Endothelial cell (in vitro differentiated cells): ENCODE results near the gene NLGN4Y. TPM values are rescaled to one million over a fixed set of nuclear protein-coding genes. Genes with fewer than 3 reads are reported as not detected.

Source experiments
- DNase-seq: peaks from one replicate; pipeline ENCODE4 v3.0.0; 2021; ENCODE audit warnings: low spot score
- H3K27ac Mint-ChIP-seq: one replicate; pipeline ENCODE4 v1.8.0; 2021; ENCODE audit warnings: mixed read lengths, inconsistent platforms; ENCODE audit not compliant: unreplicated experiment
- H3K27me3 Mint-ChIP-seq: one replicate; pipeline ENCODE4 v1.8.0; 2021; ENCODE audit warnings: mild to moderate bottlenecking, moderate library complexity, mixed read lengths, inconsistent platforms; ENCODE audit not compliant: unreplicated experiment
- H3K36me3 Mint-ChIP-seq: one replicate; pipeline ENCODE4 v1.8.0; 2021; ENCODE audit warnings: mild to moderate bottlenecking, low read depth, mixed read lengths, inconsistent platforms; ENCODE audit not compliant: unreplicated experiment
- H3K4me1 Mint-ChIP-seq: one replicate; pipeline ENCODE4 v1.8.0; 2021; ENCODE audit warnings: mild to moderate bottlenecking, mixed read lengths, inconsistent platforms; ENCODE audit not compliant: unreplicated experiment
- H3K4me3 Mint-ChIP-seq: one replicate; pipeline ENCODE4 v1.8.0; 2021; ENCODE audit warnings: mild to moderate bottlenecking, mixed read lengths, inconsistent platforms; ENCODE audit not compliant: unreplicated experiment
- H3K9me3 Mint-ChIP-seq: one replicate; pipeline ENCODE4 v1.8.0; 2021; ENCODE audit warnings: mixed read lengths, inconsistent platforms; ENCODE audit not compliant: unreplicated experiment
- long read RNA-seq: library from polyadenylated mRNA; unstranded; transcript quantifications from one replicate; pipeline ENCODE4 v2.0.0, GENCODE V29; 2020; ENCODE audit not compliant: unreplicated experiment
- total RNA-seq: library from RNA; stranded (reverse); fragmentation: NEBNext Ultra II Directional; extraction: Animal tissue kit (Norgen Biotek cat#: 25700); gene quantifications from one replicate; pipeline ENCODE4 v1.2.1, GENCODE V29; 2021; ENCODE audit not compliant: unreplicated experiment
- TF ChIP-seq, protein P1 (sequence below): fragments of 200-600 bp; sonication (generic); IDR thresholded peaks from one replicate; pipeline ENCODE4 v1.5.0; 2021; ENCODE audit warnings: antibody characterized with exemption; ENCODE audit not compliant: unreplicated experiment

Gene NLGN4Y
- 78.9 TPM for total RNA-seq
- long read RNA-seq, full-length matches to known transcripts, result 1 of 7 reads
- long read RNA-seq, partial matches to known transcripts, result 0 of 7 reads
- long read RNA-seq, other reads (novel, unspliced or antisense), result 6 of 7 reads

- DNase-seq, result peak; percentile 40
- H3K4me3 Mint-ChIP-seq, result peak within 1 kb of the TSS; percentile 98
- H3K27ac Mint-ChIP-seq, result peak within 1 kb of the TSS; percentile 86
- H3K9me3 Mint-ChIP-seq, result no peaks in the 10 kb centered on the region
- peaks cover 7% of the 10 kb centered on the region for H3K27me3 Mint-ChIP-seq
- peaks cover 27% of the 10 kb centered on the region for H3K4me1 Mint-ChIP-seq
- TF ChIP-seq, protein P1, sequence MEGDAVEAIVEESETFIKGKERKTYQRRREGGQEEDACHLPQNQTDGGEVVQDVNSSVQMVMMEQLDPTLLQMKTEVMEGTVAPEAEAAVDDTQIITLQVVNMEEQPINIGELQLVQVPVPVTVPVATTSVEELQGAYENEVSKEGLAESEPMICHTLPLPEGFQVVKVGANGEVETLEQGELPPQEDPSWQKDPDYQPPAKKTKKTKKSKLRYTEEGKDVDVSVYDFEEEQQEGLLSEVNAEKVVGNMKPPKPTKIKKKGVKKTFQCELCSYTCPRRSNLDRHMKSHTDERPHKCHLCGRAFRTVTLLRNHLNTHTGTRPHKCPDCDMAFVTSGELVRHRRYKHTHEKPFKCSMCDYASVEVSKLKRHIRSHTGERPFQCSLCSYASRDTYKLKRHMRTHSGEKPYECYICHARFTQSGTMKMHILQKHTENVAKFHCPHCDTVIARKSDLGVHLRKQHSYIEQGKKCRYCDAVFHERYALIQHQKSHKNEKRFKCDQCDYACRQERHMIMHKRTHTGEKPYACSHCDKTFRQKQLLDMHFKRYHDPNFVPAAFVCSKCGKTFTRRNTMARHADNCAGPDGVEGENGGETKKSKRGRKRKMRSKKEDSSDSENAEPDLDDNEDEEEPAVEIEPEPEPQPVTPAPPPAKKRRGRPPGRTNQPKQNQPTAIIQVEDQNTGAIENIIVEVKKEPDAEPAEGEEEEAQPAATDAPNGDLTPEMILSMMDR, result no peak
- no peaks in the 10 kb centered on the region for H3K36me3 Mint-ChIP-seq
These were observed at the start of gene NLGN4Y for GRCh38 chrY:14524272-14525231. Gene NLGN4Y, plus strand, starts transcription at chrY:14524529. Its CDS starts 97,591 bp downstream, at chrY:14622120.

DNA sequence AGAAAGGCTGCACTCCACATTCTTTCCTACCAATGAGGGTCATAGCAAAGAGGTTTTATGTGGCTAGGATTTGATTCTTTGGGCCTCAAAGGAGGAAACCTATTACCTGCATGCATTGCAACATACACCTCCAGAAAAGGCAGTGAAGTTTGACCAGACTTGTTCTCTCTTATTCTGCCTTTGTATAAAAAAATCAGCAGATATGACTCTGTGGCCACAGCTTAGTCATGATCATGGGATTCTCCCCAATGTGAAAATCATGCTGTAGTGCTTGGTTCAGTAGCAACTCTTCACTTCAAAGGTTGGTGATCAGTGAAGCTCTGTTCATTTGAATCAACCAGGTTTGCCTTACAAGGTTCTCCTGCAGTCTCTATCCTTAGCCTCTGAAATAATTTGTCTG lies 38.4 kb upstream of the NLGN4Y start:
- Mint-ChIP-seq H3K27me3 (no peaks in the 10 kb centered on the region), H3K4me1 (no peaks in the 10 kb centered on the region), H3K36me3 (no peaks in the 10 kb centered on the region), H3K4me3 (no peak overlapping the region), H3K9me3 (no peaks in the 10 kb centered on the region), H3K27ac (no peak overlapping the region)
- TF ChIP-seq, protein P1, result no peak
- DNase-seq, result no peak

- Mint-ChIP-seq H3K27ac (no peak overlapping the region), H3K4me3 (no peak overlapping the region), H3K9me3 (no peaks in the 10 kb centered on the region), H3K36me3 (no peaks in the 10 kb centered on the region), H3K4me1 (no peaks in the 10 kb centered on the region), H3K27me3 (no peaks in the 10 kb centered on the region)
- no peak for DNase-seq
- TF ChIP-seq, protein P1, result no peak
These were observed 34.1 kb upstream of the NLGN4Y start for GRCh38 chrY:14490226-14490625.

GRCh38 chrY:14498071-14498470 lies 26.3 kb upstream of the NLGN4Y start:
- H3K27me3 Mint-ChIP-seq, result no peaks in the 10 kb centered on the region
- H3K36me3 Mint-ChIP-seq, result no peaks in the 10 kb centered on the region
- no peak overlapping the region for H3K27ac Mint-ChIP-seq
- TF ChIP-seq, protein P1, result no peak
- H3K9me3 Mint-ChIP-seq, result no peaks in the 10 kb centered on the region
- H3K4me3 Mint-ChIP-seq, result no peak overlapping the region
- no peak for DNase-seq
- no peaks in the 10 kb centered on the region for H3K4me1 Mint-ChIP-seq

GRCh38 chrY:14504592-14504991 lies 19.7 kb upstream of the NLGN4Y start:
- Mint-ChIP-seq H3K36me3 (peaks cover 4% of the 10 kb centered on the region), H3K27me3 (peaks cover 3% of the 10 kb centered on the region), H3K9me3 (no peaks in the 10 kb centered on the region), H3K4me1 (no peaks in the 10 kb centered on the region), H3K4me3 (no peak overlapping the region), H3K27ac (no peak overlapping the region)
- DNase-seq, result no peak
- TF ChIP-seq, protein P1, result no peak
